H4 (cell line): ENCODE data around the gene AFMID. TPM values are rescaled to one million over a fixed set of nuclear protein-coding genes. Genes with fewer than 3 reads are reported as not detected.
"Not testable (repeated sequence)": the region's sequence is repeated elsewhere in the genome, so short reads cannot be mapped to it uniquely, and the experiment has no call there.

Experiments
- DNase-seq: peaks from one replicate; pipeline ENCODE4 v3.0.0-alpha.2; 2015; ENCODE audit warnings: low spot score
- total RNA-seq: library from RNA; depleted of rRNA; stranded (reverse); fragments of >200 nt; shearing (Covaris generic); gene quantifications from 2 replicates; pipeline ENCODE4 v1.2.3, GENCODE V29; 2014

Gene AFMID
- total RNA-seq, 1 experiment from 2014 or later: 33.1 TPM

- no peak for DNase-seq
Observed at GRCh38 chr17:78238823-78239488, 51.8 kb downstream of the AFMID start.

DNA sequence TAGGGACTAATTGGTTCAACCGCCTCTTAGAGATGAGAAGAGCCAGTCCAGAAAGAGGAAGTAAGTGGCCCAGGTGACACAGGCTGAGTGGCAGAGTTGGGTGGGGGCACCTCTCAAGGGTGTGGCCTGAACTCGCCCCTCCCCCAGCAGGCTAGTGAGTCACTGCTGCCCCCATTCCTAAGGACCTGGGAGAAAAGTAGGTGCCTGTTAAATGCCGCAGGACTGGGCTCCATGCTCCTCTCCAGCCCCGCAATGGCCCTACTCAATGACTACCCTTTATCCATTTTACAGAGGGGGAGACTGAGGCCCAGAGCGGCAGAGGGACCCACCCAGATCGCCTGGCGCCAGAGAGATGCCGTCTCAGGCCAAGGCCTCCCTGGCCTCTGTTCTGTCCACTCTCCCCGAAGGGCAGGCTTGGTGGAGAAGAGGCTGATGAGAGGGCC lies 52.3 kb downstream of the AFMID start:
- DNase-seq: no peak

- DNase-seq: no peak
Observed at GRCh38 chr17:78240012-78240655, 53.0 kb downstream of the AFMID start.

- DNase-seq: no peak
Observed at GRCh38 chr17:78240839-78241238, 53.7 kb downstream of the AFMID start.

- peak; percentile 60 for DNase-seq
Observed at GRCh38 chr17:78241277-78242023, 54.3 kb downstream of the AFMID start.

GRCh38 chr17:78242024-78242742 lies 55.0 kb downstream of the AFMID start:
- no peak for DNase-seq

- DNase-seq: no peak
Observed at GRCh38 chr17:78247304-78247703, 60.1 kb downstream of the AFMID start.

DNA sequence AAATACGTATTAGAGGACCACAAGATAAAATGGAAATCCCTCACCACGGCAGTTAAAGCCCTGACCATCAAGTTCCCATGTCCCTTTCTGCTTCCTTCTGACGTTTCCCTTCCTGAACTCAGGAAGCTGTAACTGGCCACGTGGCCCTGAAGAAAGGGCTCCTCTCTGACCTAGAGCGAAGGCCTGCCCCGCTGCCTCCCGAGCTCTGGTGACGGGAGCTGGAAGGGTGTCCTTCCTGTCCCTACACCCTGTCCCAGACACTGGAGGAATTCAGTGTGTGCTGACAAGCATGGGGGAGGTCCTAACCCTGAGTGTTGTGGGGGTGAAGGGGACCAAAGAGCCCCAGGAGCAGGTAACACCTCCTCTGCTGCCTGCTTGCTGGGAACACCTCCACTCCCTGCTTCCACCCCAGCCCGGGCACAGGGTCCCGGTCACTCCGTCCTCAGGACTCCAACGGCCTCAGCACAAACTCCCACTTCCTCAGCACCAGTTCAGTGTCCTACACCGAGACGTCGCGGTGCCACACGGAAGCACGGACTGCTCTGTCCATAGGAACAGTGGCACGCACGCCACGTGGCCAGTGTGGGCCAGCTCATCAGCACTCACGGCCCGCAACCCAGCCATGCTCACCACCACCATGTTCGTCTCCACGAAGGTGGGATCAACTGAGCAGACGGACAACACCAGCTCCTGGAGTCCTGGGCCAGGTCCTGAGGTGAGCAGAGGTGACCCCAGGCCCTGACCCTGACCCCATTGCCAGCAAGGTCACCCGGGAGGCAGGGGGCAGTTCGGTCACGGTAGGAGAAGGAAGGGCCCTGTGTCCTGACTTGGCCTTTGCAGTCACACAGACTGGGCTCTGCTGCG lies 61.1 kb downstream of the AFMID start:
- DNase-seq: no peak

DNA sequence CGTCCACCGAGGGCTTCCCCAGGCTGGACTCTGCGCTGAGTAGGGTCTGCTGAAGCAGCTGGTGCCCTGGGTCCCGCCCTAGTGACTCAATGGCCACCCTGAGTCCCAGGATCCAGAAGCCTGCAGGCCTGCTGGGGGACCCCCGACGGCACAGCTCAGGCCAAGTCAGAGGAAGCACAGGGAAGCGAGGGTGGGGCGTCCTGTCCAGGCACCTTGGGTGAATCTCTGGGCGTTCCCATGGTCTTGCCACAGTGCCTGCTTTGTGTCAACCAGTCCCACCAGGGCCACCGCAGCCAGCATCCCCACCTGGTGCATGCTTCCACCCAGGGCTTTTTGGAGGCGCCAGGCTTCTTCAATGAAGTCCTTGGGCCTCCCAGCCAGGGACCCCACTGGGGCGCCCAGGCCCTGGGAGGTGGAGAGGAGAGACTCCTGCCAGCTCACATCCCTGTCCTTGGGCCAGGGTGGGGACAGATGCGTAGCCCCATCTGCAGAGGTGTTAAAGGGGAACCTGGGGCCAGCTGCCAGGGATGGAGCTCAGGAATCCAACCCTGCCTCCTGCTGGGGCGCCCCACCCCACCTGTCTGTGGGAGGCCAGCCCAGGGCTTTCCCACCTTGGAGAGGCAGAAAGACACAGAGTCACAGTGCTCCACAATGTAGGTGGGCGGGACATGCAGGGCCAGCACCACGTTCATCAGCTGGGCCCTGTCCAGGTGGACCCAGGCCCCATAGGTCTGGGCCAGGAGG lies 62.1 kb downstream of the AFMID start:
- no peak for DNase-seq

DNA sequence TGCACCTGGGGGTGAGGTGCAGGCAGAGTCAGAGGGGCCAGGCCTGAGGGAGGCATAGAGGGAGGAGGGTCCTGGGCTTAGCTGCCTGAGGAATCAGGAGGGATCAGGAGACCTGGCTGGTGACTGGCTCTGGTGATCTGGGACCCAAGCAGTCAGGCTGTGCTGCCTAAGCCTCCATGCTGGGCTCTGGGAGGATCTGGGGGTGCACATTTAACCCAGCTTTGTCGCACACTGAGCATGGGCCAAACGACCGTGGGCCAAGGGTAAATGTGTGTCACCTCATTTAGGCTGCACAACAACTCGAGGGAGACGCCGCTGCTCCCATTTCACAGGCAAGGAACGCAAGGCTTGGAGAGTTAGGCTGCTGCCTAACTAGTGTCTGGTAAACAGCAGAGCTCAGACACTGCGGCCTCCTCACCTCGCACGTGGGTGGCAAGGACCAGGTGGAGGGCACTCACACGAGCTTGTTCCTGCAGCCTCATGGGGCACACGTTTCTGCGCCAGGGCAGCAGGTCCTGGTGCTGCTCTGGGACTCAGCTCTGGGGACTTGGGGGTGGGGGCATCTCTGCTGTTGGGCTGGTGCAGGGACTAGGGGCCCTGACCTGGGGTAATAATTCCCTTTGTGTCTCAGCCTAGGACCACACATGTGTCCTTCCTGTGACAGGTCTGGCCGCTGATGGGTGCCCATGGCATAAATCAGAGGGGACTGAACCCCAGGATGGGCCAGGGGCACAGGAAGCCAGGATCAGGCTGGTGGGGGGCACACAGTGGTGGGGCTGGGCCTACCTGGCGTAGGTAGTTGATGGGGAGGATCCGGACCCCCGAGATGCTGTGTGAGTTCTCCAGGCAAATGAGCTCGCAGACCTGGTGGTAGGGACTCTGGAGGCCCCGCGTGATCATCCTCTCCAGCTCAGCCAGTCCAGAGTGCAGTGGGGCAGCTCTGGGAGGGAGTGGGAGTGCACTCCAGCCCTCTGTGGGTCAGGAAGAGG lies 63.0 kb downstream of the AFMID start:
- no peak for DNase-seq

GRCh38 chr17:78250891-78251772 lies 64.0 kb downstream of the AFMID start:
- peak; percentile 82 for DNase-seq

DNA sequence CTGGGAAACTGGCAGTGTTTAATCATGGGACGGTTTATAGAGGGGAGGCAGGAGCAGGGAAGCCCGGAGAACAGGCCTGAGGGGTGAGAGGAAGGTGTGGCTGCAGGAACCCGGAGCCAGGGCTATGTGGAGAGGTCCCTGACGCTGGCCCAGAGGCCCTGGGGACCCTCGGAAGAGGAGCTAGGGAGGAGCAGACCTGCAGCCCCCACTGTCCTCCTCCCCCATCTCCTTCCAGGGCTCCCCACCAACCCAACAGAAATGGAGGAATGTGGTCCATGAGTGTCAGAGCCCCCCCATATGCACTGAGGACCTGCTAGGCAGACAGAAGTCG lies 64.6 kb downstream of the AFMID start:
- DNase-seq: no peak

GRCh38 chr17:78252111-78252634 lies 65.0 kb downstream of the AFMID start:
- no peak for DNase-seq

DNA sequence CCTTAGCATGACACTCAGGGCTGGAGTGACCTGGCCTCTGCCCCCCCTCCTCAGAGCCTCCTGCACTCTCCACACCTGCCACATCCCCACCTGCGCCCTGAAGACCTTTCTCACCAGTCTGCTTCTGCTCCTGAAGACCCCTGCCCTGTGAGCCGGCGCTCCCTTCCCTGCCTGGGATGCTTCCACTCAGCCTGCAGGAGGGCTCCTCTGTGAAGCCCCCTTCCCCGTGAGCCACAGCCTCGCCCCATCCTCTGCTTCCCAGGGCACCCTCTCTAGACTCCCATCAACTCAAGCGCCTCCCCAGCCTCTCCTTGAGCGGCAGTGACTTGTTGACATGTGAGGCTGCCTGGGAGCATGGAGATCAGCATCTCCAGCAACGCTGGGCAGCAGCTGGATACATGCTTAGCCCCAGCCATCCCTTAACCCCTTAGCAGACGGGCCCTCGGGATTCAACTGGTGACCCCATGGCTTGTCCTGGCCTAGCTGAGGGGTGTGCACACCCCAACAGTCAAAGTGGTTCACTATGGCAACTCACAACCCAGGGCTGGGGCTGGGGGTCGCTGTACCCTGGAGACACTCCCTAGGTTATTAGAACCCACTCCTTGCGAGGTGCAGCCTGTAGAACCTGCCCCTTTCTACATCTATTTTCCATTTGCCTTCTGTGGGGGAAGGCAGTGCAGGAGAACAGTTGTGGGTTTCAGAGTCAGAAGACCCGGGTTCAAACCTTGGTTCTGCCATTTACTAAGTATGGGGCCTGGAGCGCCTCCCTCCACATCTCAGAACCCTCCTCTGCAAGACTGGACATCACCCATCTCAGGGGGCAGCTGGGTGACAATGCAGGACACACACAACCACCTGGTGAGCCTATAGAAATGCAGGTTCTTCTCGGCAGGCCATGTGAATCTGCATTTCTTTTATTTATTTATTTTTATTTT lies 65.8 kb downstream of the AFMID start:
- DNase-seq: no peak

DNA sequence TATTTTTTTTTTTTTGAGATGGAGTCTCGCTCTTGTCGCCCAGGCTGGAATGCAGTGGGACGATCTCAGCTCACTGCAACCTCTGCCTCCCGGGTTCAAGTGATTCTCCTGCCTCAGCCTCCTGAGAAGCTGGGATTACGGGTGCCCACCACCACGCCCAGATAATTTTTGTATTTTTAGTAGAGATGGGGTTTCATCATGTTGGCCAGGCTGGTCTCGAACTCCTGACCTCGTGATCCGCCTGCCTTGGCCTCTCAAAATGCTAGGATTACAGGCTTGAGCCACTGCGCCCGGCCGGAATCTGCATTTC lies 66.4 kb downstream of the AFMID start:
- DNase-seq: not testable (repeated sequence)

GRCh38 chr17:78253946-78254672 lies 66.9 kb downstream of the AFMID start:
- DNase-seq: peak; percentile 75
